Loucy (cell line): ENCODE data around the gene DENND4C.

Experiments
- H2AFZ ChIP-seq: fragments of 200-600 bp; sonication (generic); 2 replicates; pipeline ENCODE4 v1.6.0; 2016; ENCODE audit warnings: antibody characterized with exemption, mild to moderate bottlenecking, low read length, moderate library complexity
- H3F3A ChIP-seq: fragments of 200-600 bp; 2 replicates; pipeline ENCODE4 v1.6.0; 2016; ENCODE audit warnings: antibody characterized with exemption, low read depth, mild to moderate bottlenecking
- H3K27me3 ChIP-seq: fragments of 200-600 bp; sonication (generic); 2 replicates; pipeline ENCODE4 v1.6.1; 2014; ENCODE audit warnings: low read length, mild to moderate bottlenecking; ENCODE audit not compliant: insufficient read depth, poor library complexity, severe bottlenecking
- H3K36me3 ChIP-seq: fragments of 200-600 bp; sonication (generic); 2 replicates; pipeline ENCODE4 v1.6.1; 2016; ENCODE audit warnings: low read length; ENCODE audit not compliant: insufficient read depth
- H3K4me1 ChIP-seq: fragments of 200-600 bp; sonication (generic); 2 replicates; pipeline ENCODE4 v1.5.1; 2014; ENCODE audit warnings: low read length, mild to moderate bottlenecking; ENCODE audit not compliant: insufficient read depth, poor library complexity, severe bottlenecking
- H3K4me2 ChIP-seq: fragments of 200-600 bp; sonication (generic); 2 replicates; pipeline ENCODE4 v1.6.0; 2014; ENCODE audit warnings: antibody characterized with exemption, low read length, low read depth, mild to moderate bottlenecking; ENCODE audit not compliant: poor library complexity, severe bottlenecking
- H3K4me3 ChIP-seq: fragments of 200-600 bp; sonication (generic); 2 replicates; pipeline ENCODE4 v1.5.1; 2014; ENCODE audit warnings: low read length, mild to moderate bottlenecking, mixed read lengths; ENCODE audit not compliant: poor library complexity, severe bottlenecking
- H3K79me2 ChIP-seq: fragments of 200-600 bp; sonication (generic); 2 replicates; pipeline ENCODE4 v1.6.1; 2014; ENCODE audit warnings: low read length; ENCODE audit not compliant: insufficient read depth
- H3K9ac ChIP-seq: fragments of 200-600 bp; sonication (generic); 2 replicates; pipeline ENCODE4 v1.6.0; 2014; ENCODE audit warnings: mild to moderate bottlenecking, low read depth, low read length, moderate library complexity; ENCODE audit not compliant: poor library complexity, severe bottlenecking
- H3K9me2 ChIP-seq: fragments of 200-600 bp; sonication (generic); replicated peaks from 2 replicates; pipeline ENCODE4 v1.6.1; 2016; ENCODE audit warnings: low read depth, low read length, mixed read lengths
- H3K9me3 ChIP-seq: fragments of 200-600 bp; sonication (generic); 2 replicates; pipeline ENCODE4 v1.6.1; 2014; ENCODE audit warnings: mild to moderate bottlenecking, antibody characterized with exemption, low read length, low read depth; ENCODE audit not compliant: insufficient read depth
- H4K20me1 ChIP-seq: fragments of 200-600 bp; sonication (generic); 2 replicates; pipeline ENCODE4 v1.6.0; 2014; ENCODE audit warnings: antibody characterized with exemption, low read length, mild to moderate bottlenecking; ENCODE audit not compliant: insufficient read depth, poor library complexity, severe bottlenecking
- EZH2phosphoT487 ChIP-seq: fragments of 200-600 bp; IDR thresholded peaks from 2 replicates; pipeline ENCODE4 v1.6.1; 2018; ENCODE audit warnings: antibody characterized with exemption, mild to moderate bottlenecking, moderate library complexity, borderline replicate concordance
- TF ChIP-seq, protein P1 (sequence below): fragments of 200-600 bp; sonication (generic); conservative IDR thresholded peaks from 2 replicates; pipeline ENCODE4 v1.5.1; 2014; ENCODE audit warnings: mild to moderate bottlenecking, antibody characterized with exemption, low read length

The DENND4C gene

DNA sequence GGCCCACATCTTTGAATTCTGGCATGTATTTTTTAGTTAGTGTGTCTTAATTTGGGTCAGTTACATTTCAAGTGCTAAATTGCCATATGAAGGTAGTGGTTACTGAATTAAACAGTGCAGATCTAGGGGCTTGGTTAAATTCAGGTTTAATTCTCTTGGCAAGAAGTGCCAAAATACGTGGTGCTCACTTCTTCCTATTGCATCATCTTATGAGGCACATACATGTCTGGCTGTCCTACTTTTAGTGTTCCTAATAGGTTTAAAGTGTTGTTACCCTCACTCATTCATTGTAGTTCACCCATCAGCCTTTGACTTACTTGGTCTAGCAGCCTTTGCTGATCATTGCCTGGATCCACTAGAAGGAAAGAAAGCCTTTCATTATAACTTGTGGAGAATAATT, 90.0 kb downstream of the DENND4C start:
- H3K9me3 ChIP-seq = no peaks in the 10 kb centered on the region
- H3K4me3 ChIP-seq = no peak overlapping the region
- H3K4me2 ChIP-seq = no peak overlapping the region
- H3F3A ChIP-seq = no peaks in the 10 kb centered on the region
- no peaks in the 10 kb centered on the region for H3K9me2 ChIP-seq
- peaks cover 38% of the 10 kb centered on the region for H3K36me3 ChIP-seq
- no peak overlapping the region for H3K9ac ChIP-seq
- no peaks in the 10 kb centered on the region for H4K20me1 ChIP-seq
- no peaks in the 10 kb centered on the region for H3K4me1 ChIP-seq
- no peak overlapping the region for H2AFZ ChIP-seq
- H3K79me2 ChIP-seq = no peaks in the 10 kb centered on the region
- H3K27me3 ChIP-seq = no peaks in the 10 kb centered on the region
- TF ChIP-seq, protein P1, sequence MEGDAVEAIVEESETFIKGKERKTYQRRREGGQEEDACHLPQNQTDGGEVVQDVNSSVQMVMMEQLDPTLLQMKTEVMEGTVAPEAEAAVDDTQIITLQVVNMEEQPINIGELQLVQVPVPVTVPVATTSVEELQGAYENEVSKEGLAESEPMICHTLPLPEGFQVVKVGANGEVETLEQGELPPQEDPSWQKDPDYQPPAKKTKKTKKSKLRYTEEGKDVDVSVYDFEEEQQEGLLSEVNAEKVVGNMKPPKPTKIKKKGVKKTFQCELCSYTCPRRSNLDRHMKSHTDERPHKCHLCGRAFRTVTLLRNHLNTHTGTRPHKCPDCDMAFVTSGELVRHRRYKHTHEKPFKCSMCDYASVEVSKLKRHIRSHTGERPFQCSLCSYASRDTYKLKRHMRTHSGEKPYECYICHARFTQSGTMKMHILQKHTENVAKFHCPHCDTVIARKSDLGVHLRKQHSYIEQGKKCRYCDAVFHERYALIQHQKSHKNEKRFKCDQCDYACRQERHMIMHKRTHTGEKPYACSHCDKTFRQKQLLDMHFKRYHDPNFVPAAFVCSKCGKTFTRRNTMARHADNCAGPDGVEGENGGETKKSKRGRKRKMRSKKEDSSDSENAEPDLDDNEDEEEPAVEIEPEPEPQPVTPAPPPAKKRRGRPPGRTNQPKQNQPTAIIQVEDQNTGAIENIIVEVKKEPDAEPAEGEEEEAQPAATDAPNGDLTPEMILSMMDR = no peak
- no peak for TF ChIP-seq EZH2phosphoT487

DNA sequence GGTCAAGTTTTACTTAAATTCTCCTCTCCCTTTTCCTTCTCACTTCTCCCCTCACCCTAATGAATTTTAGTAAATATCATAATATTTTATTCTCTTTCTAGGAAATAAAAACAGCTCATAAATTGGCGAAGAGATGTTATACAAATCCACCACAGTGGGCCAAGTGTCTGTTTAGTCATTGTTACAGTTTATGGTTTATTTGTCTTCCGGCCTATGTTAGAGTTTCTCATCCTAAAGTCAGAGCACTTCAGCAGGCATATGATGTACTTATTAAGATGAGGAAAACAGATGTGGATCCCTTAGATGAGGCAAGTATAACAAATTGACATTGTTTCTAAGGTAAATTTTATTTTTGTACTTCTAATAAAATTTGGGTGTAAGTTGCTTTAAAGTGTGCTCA, 101.4 kb downstream of the DENND4C start:
- TF ChIP-seq EZH2phosphoT487 = no peak
- TF ChIP-seq, protein P1 = no peak
- no peak overlapping the region for H3K4me2 ChIP-seq
- no peaks in the 10 kb centered on the region for H3K79me2 ChIP-seq
- H2AFZ ChIP-seq = no peak overlapping the region
- H3K9ac ChIP-seq = no peak overlapping the region
- no peaks in the 10 kb centered on the region for H3K27me3 ChIP-seq
- H3F3A ChIP-seq = no peaks in the 10 kb centered on the region
- H3K4me3 ChIP-seq = no peak overlapping the region
- H3K9me2 ChIP-seq = no peaks in the 10 kb centered on the region
- no peaks in the 10 kb centered on the region for H3K4me1 ChIP-seq
- H3K9me3 ChIP-seq = no peaks in the 10 kb centered on the region
- peaks cover 43% of the 10 kb centered on the region; the same call in 1 of the 2 replicates for H3K36me3 ChIP-seq
- no peaks in the 10 kb centered on the region for H4K20me1 ChIP-seq

DNA sequence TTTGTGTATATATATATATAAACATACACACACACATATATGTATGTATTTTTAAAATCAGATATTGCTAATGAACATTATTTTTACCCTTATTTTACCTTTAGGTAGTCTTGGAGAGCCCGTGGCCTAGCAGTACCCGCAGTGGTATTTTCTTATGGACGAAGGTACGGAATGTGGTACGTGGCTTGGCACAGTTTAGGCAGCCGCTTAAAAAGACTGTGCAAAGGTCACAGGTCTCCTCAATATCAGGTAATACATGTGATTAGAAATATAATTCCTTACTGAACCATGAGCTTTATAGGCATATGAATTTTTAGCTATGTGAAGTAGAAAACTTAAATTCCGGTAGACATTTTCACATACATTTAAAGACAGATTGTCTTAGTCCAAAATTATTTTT, 105.7 kb downstream of the DENND4C start:
- Histone ChIP-seq H3K4me3 (no peak overlapping the region), H3K9me2 (no peaks in the 10 kb centered on the region), H2AFZ (no peak overlapping the region), H3K4me2 (no peak overlapping the region), H3K4me1 (no peaks in the 10 kb centered on the region), H3K79me2 (no peaks in the 10 kb centered on the region), H3K36me3 (peaks cover 51% of the 10 kb centered on the region), H4K20me1 (no peaks in the 10 kb centered on the region), H3K9me3 (no peaks in the 10 kb centered on the region), H3K9ac (no peak overlapping the region), H3K27me3 (no peaks in the 10 kb centered on the region), H3F3A (no peaks in the 10 kb centered on the region)
- TF ChIP-seq, protein P1 = no peak
- no peak for TF ChIP-seq EZH2phosphoT487
